HUES6 (cell line): ENCODE measurements around the gene INCA1.

ENCODE experiments used
- H3K27ac ChIP-seq: 2 replicates; pipeline ENCODE4 v1.7.0; 2013; ENCODE audit warnings: low read depth, mild to moderate bottlenecking, low read length, inconsistent platforms
- H3K27me3 ChIP-seq: 2 replicates; pipeline ENCODE4 v1.6.1; 2013; ENCODE audit warnings: low read length; ENCODE audit not compliant: control insufficient read depth, insufficient read depth
- H3K36me3 ChIP-seq: 2 replicates; pipeline ENCODE4 v1.6.1; 2013; ENCODE audit warnings: low read length; ENCODE audit not compliant: control insufficient read depth, insufficient read depth
- H3K4me1 ChIP-seq: 2 replicates; pipeline ENCODE4 v1.6.1; 2013; ENCODE audit warnings: low read length; ENCODE audit not compliant: control insufficient read depth, insufficient read depth
- H3K4me3 ChIP-seq: 2 replicates; pipeline ENCODE4 v1.5.1; 2013; ENCODE audit warnings: low read depth, low read length
- H3K9ac ChIP-seq: one replicate; pipeline ENCODE4 v1.6.1; 2013; ENCODE audit warnings: mild to moderate bottlenecking, low read length
- H3K9me3 ChIP-seq: 2 replicates; pipeline ENCODE4 v1.6.1; 2013; ENCODE audit warnings: low read depth, low read length; ENCODE audit not compliant: control insufficient read depth, insufficient read depth

Gene INCA1

GRCh38 chr17:5003214-5003867 lies 6.0 kb upstream of the INCA1 start:
- H3K9me3 ChIP-seq = no peaks in the 10 kb centered on the region
- H3K36me3 ChIP-seq = peaks cover 72% of the 10 kb centered on the region
- H3K9ac ChIP-seq = no peak overlapping the region
- no peak overlapping the region for H3K27ac ChIP-seq
- peaks cover 14% of the 10 kb centered on the region for H3K4me1 ChIP-seq
- no peak overlapping the region for H3K4me3 ChIP-seq
- no peaks in the 10 kb centered on the region for H3K27me3 ChIP-seq

DNA sequence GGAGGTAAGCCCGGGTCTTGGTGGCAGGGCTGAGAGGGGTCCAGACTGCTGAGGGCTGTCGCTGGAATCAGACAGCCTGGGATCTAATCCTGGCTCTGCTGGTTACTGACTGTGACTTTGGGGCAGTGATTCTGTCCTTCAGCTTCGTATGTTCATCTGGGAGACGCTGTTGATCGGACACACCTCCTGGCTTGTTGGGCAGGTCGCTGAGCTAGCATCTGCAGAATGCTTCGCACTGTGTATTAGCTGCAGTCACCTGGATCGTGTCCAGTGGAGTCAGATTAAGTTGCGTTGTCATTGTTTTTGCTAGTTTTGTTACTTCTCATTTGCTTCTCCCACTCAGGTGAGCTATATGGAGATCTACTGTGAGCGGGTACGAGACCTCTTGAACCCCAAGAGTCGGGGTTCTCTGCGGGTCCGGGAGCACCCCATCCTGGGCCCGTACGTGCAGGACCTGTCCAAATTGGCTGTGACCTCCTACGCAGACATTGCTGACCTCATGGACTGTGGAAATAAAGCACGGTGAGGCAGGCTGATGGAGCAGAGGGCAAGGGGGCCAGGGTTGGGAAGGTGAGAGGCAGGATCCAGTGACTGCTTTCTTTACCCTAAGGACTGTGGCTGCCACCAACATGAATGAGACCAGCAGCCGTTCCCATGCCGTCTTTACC lies 4.9 kb upstream of the INCA1 start:
- peaks cover 62% of the 10 kb centered on the region for H3K36me3 ChIP-seq
- no peaks in the 10 kb centered on the region for H3K27me3 ChIP-seq
- no peak overlapping the region for H3K27ac ChIP-seq

DNA sequence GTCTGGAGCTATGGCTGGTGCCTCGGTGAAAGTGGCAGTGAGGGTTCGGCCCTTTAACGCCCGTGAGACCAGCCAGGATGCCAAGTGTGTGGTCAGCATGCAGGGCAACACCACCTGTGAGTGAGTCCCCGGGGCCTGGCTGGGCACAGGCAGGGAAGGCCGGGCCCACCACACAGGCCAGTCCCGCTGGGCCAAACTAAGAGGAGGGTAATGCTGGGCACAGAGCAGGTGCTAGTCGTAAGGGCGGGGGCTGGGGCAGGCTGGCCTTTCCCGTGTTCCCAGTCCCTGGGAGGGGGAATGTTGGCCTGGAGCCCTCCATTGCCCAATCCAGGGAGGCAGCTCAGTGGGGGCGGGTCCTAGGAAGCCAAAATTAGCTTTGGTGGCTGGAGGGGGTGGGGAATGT lies 2.9 kb upstream of the INCA1 start:
- Histone ChIP-seq H3K27me3 (peaks cover 7% of the 10 kb centered on the region; the same call in 1 of the 2 replicates), H3K4me3 (no peak overlapping the region), H3K27ac (no peak overlapping the region), H3K4me1 (peaks cover 17% of the 10 kb centered on the region), H3K9ac (no peak overlapping the region), H3K9me3 (no peaks in the 10 kb centered on the region), H3K36me3 (peaks cover 43% of the 10 kb centered on the region)

More for the DNA sequence above, 4.9 kb upstream of the INCA1 start:
- Histone ChIP-seq H3K4me1 (peaks cover 14% of the 10 kb centered on the region), H3K9me3 (no peaks in the 10 kb centered on the region), H3K4me3 (no peak overlapping the region), H3K9ac (no peak overlapping the region)

DNA sequence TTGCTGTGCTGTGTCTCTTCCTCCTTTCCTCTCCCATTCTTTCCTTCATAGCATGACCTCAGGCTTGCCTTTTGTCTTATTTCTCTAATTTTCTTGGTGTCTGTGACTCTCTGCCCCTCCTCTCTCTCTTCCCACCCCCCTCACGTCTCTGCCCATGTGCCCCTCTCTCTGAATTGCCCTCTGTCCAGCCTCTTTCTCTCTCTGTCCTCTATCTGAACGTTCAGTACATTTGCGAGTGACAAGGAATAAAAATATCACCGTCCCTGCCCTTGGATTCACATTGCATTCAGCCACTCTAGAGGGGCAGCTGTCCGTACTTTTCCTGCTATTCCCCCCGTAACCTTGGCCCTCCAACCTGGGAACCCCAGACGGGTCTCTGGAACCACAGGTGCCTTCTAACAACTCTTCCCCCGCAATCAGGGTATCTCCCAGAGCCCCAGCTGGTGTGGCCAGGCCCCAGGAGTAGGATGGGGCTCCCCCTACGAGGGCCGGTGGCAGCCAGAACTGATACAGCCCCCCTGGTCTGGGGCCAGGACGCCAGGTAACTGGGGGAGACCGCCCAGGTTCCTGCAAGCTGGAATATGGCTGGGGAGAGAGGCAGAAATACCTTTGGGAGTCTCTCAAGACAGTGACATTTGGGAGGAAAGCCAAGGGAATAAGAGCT lies 2.2 kb upstream of the INCA1 start:
- H3K4me1 ChIP-seq = peaks cover 17% of the 10 kb centered on the region
- no peaks in the 10 kb centered on the region for H3K9me3 ChIP-seq
- H3K27ac ChIP-seq = no peak overlapping the region
- peak overlapping the region; percentile 81 for H3K9ac ChIP-seq
- peaks cover 7% of the 10 kb centered on the region; the same call in 1 of the 2 replicates for H3K27me3 ChIP-seq
- peaks cover 37% of the 10 kb centered on the region for H3K36me3 ChIP-seq
- peak overlapping the region; percentile 100 for H3K4me3 ChIP-seq

DNA sequence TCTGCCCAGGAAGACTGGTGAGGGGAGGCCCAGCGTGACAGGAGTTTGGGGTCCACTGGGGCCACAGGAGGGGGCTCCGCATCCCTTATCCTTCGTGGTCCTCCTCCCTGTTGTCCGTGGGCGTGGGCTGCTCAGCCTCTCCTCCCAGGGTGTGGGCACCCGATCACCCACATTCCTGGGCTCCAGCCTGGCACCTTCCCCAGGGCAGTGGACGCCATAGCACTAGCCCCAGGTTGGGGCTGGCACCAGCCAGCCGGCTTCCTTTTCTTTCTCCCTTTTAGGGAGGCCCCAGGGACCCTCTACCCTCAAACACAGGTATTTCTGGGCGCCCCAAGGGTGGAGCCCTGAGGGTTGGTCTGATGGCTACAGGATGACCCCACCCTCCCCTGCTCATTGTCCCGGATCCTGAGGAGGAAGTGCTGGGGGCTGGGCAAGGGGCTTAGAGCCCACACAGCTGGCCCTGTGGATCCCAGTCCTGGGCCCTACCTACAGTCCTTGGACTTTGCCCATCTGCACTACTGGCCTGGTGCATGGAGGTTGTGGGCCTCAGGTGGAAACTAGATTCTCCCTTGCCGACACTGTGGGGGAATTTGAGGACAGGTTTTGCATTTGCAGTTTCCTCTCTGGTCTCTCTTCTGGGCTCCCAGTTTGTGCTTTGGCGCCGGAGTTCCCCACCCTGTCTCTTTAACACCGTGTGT lies 1.6 kb upstream of the INCA1 start:
- Histone ChIP-seq H3K4me3 (peak overlapping the region; percentile 100), H3K9me3 (no peaks in the 10 kb centered on the region), H3K27me3 (peaks cover 10% of the 10 kb centered on the region; the same call in 1 of the 2 replicates), H3K36me3 (peaks cover 30% of the 10 kb centered on the region), H3K27ac (peak overlapping the region; percentile 71; the same call in 1 of the 2 replicates), H3K9ac (peak overlapping the region; percentile 81), H3K4me1 (peaks cover 17% of the 10 kb centered on the region)

DNA sequence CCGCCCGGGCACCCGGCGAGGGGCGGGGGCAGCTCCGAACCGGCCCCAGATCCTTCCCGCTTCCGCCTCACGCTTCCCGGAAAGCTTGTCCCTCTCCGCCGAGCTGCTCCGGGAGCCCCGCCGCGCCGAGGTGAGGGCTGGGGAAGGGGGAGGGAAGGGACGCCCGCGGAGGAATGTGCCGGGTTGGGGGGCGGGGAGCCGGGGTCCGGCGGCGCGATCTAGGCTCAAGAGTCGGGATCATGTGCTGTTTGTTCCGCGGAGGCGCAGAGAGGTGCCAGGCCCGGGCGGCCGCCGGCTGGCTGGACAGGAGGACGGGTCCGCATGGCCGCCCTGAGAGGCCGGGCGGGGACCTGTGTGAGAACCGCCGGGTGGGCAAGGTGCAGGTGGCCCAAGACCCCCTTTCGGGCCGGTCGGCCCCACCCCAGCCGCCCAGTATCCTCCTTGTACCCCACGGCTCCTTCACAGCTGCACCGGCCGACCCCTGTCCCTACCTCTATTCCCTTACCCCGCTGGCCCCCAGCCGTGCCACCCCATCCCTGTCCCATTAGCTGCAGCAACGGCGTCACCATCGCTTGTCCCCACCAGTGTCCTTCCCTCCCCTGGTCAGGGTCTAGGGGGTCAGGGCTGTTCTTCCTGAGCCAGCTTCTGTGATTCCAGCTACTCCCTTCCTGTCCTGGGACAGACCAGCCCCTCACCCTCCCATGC lies 857 bp upstream of the INCA1 start:
- peak overlapping the region; percentile 81 for H3K9ac ChIP-seq
- H3K27ac ChIP-seq = peak overlapping the region; percentile 71; the same call in 1 of the 2 replicates
- H3K4me1 ChIP-seq = peaks cover 17% of the 10 kb centered on the region
- peak overlapping the region; percentile 100 for H3K4me3 ChIP-seq
- H3K27me3 ChIP-seq = peaks cover 10% of the 10 kb centered on the region; the same call in 1 of the 2 replicates
- H3K9me3 ChIP-seq = no peaks in the 10 kb centered on the region
- H3K36me3 ChIP-seq = peaks cover 23% of the 10 kb centered on the region

DNA sequence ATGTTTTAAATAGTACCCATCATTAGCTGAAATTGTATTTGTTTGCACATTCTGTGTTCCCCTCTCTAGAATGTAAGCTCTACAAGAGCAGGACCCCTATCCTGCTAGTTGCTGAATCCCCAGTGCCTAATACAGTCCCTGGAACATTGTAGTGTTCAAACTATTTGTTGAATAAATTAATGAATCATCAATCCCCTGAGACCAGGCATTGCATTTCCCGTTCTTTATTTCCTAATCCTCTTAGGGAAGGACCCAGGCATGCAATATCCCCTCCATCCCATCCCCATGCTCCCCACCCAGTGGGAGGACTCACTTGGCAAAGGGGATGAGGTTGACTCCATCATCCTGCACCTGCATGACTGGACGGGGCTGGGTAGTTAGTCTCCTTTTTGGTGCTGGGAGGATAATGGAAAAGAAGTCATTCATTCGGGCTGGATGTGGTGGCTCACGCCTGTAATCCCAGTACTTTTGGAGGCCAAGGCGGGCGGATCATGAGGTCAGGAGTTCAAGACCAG lies 3.2 kb downstream of the INCA1 start:
- Histone ChIP-seq H3K9ac (no peak overlapping the region), H3K27me3 (peaks cover 10% of the 10 kb centered on the region; the same call in 1 of the 2 replicates), H3K36me3 (no peaks in the 10 kb centered on the region), H3K4me1 (peaks cover 7% of the 10 kb centered on the region), H3K27ac (no peak overlapping the region), H3K4me3 (no peak overlapping the region), H3K9me3 (no peaks in the 10 kb centered on the region)

- Histone ChIP-seq H3K27me3 (no peaks in the 10 kb centered on the region), H3K9me3 (no peaks in the 10 kb centered on the region), H3K9ac (peak overlapping the region; percentile 65), H3K36me3 (no peaks in the 10 kb centered on the region; the same call in 1 of the 2 replicates), H3K4me3 (peak overlapping the region; percentile 83), H3K4me1 (peaks cover 8% of the 10 kb centered on the region; the same call in 1 of the 2 replicates), H3K27ac (no peak overlapping the region; the same call in 1 of the 2 replicates)
Measured at GRCh38 chr17:4987767-4988567, 9.4 kb downstream of the INCA1 start.

DNA sequence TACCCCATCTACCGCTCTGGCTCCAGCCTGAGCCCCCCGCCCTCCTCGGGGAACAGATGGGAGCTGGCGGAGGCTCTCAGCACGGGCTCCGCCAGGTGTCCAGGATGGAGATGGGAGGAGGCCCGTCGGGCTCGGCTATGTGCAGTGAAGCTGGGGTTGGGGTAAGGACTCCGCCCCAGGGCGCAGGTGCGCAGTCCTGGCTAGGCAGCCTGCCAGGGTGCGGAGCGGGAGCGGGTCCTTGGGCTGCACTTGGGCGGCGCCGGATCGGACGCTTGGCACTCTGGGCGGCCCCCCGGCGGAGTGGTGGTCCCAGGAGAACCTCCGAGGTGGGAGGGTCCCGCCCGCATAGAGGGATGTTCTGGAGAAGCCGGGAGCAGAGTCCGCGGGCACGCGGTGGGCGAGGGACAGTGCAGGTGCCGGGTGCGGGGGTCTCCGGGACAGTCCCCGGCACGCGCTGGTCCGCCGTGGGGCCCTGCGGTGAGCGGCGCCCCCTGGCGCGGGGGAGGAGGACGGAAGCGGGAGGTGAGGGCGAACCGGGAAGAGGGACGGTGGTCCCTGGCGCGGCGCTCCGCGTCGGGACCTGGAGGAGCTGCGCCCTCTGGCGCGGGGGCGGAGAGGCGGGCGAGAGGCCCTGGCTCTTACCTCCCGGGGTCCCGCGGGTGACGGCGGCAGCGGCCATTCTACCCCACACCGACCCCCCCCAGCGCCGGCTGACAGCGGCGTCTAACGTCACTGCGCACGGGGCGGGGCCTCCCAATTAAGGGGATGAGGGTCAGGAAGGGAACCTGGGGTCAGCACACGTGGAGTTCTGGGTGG lies 10.2 kb downstream of the INCA1 start, which contains the start of gene CAMTA2:
TSS of gene CAMTA2 (minus strand) at position 725 of the 816 bp plus-strand sequence. CDS start 1,453 bp downstream, outside the sequence.
- Histone ChIP-seq H3K9me3 (no peaks in the 10 kb centered on the region), H3K4me1 (peaks cover 8% of the 10 kb centered on the region; the same call in 1 of the 2 replicates), H3K36me3 (peaks cover 6% of the 10 kb centered on the region; the same call in 1 of the 2 replicates), H3K4me3 (peak within 1 kb of the TSS; percentile 83), H3K27me3 (no peaks in the 10 kb centered on the region), H3K27ac (no peak within 1 kb of the TSS; the same call in 1 of the 2 replicates), H3K9ac (peak within 1 kb of the TSS; percentile 65)
